Fibroblast of skin of right quadriceps (primary cell): ENCODE data around the gene CRIM1.
"Not testable (repeated sequence)": the region's sequence is repeated elsewhere in the genome, so short reads cannot be mapped to it uniquely, and the experiment has no call there.

ENCODE experiments used
- DNase-seq: peaks from one replicate; pipeline ENCODE4 v3.0.0-alpha.2; 2013

CRIM1 gene, protein sequence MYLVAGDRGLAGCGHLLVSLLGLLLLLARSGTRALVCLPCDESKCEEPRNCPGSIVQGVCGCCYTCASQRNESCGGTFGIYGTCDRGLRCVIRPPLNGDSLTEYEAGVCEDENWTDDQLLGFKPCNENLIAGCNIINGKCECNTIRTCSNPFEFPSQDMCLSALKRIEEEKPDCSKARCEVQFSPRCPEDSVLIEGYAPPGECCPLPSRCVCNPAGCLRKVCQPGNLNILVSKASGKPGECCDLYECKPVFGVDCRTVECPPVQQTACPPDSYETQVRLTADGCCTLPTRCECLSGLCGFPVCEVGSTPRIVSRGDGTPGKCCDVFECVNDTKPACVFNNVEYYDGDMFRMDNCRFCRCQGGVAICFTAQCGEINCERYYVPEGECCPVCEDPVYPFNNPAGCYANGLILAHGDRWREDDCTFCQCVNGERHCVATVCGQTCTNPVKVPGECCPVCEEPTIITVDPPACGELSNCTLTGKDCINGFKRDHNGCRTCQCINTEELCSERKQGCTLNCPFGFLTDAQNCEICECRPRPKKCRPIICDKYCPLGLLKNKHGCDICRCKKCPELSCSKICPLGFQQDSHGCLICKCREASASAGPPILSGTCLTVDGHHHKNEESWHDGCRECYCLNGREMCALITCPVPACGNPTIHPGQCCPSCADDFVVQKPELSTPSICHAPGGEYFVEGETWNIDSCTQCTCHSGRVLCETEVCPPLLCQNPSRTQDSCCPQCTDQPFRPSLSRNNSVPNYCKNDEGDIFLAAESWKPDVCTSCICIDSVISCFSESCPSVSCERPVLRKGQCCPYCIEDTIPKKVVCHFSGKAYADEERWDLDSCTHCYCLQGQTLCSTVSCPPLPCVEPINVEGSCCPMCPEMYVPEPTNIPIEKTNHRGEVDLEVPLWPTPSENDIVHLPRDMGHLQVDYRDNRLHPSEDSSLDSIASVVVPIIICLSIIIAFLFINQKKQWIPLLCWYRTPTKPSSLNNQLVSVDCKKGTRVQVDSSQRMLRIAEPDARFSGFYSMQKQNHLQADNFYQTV

DNA sequence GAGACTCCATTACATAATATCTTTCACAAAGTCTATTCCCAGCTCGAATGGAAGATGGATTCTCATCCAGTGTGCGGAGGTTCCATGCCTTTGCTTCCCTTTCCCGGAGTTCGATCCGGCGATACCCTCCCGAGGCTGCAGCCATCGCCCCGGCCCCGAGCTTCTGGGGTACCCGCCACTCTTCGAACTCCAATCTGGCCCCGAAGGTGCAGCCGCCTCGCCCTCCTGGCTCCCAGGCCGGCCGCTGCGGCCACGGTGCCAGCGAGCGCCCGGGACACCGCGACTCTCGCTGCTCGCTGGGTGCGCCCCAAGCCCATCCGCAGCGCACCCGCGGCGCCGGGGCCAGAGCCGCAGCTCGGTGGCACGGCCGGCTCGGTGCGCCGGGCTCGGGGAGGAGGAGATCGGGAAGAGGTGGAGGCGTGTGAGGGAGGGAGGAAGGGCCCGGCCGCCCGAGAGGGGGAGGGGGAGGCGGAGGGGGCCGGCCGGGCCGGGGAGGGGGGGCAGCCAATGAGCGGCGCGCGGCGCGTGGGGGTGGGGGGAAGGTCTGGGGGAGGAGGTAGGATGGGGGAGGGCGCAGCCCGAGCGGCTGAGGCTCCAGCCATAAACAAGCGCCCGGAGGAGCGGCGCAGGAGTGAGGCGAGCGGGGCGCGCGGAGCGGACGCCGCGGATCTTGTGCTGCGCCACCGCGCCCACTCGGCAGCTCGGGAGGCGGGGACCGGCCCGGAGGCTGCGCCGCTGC, at the start of gene CRIM1:
Gene CRIM1, plus strand, starts transcription at position 628 of the 739 bp plus-strand sequence. CDS start 515 bp downstream, outside the sequence.
- DNase-seq, result peak; percentile 94

DNA sequence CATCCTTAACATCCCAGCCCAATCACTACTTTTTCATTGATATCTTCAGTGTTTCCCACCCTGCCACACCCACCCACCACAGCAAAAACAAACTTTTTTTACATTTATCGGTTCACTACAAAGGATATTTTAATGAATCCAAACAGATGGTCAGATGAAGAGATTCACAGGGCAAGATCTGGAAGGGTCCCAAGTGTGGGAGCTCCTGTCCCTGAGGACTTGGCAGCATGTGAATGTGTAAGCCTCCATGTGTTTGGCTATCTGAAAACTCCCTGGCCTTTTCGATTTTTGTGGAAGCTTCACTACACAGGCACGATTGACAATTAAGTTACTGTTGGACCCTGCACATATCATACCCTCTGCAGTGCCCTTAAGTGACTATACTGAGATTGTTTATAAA, 48.1 kb upstream of the CRIM1 start:
- no peak for DNase-seq

DNA sequence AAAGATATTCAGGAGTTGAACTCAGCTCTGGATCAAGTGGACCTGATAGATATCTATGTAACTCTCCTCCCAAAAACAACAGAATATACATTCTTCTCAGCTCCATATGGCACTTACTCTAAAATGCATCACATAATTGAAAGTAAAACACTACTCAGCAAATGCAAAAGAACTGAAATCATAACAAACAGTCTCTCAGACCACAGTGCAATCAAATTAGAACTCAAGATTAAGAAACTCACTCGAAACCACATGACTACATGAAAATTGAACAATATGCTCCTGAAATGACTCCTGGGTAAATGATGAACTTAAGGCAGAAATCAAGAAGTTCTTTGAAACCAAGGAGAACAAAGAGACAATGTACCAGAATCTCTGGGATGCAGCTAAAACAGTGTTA, 45.1 kb upstream of the CRIM1 start:
- not testable (repeated sequence) for DNase-seq

DNA sequence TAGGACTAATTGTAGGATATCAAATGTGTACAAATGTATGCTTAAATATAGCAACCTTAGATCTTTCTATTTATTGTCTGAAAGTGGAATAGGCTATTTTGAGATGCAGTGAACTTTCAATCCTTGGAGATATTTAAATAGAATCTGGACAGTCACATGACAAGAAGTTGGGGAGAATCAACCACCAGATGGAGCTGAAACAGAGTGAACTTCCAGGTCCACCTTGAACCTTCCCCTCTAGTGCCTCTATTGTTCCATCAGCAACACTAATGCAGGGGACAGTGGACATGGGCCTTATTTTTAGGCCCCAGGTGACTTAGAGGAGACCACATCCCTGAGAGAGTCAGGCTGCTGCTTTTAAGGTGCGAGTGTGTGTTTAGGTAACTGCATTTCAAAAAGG, 37.0 kb upstream of the CRIM1 start:
- DNase-seq, result no peak

DNA sequence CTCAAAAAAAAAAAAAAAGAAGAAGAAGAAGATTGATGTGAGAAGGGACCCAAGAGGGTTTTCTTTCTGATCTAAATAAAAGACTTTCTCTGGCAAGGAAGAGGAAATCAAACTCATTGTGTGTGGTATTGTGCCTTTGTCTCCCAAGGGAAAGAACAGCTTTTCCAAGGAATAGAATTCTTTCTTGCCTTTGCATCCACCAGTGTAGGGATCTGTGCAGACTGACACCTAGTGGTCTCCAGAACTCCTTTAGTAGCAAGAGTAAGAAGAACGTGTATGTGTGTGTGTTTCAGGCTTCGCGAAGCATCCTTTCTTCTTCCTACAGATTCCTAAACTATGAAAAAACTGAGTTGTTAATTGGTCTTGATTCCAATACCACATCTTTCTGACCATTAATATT, 33.5 kb upstream of the CRIM1 start:
- peak; percentile 51 for DNase-seq

DNA sequence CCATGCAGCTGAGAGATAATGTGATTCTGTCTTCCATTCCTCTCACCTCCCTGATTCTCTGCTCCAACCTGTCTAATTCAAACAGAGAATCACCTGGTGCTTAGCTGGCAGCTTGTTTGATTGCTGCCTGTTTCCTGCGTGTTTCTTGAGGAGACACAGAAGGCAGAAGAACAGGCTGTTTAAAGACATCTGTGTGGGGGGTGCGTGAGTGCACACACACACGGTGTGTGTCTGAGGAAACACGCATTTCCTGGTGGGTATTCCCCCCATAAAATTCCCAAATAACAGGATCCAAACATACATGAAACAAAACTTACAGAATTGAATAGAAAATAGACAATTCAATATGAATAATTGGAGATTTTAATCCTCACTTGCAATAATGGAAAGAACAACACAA, 29.3 kb upstream of the CRIM1 start:
- DNase-seq, result no peak

DNA sequence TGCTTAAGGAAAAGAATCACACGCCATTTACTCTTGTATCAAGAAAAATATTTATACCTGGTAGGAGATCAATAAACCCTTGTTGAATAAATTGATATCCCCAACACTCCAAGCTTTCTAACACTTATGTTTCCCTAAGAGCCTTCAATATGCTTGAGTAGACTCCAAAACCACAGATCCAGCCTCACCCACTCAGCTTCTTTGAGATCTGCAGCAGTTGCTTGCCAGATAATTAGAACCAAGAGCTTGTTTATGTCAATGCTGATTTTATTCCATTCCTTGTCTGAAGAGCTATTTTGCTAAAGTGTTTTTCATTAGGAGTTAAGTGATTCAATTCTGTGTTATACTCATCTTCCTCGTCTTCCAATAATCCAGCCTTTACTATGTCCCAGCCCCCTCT, 26.3 kb upstream of the CRIM1 start:
- DNase-seq, result peak; percentile 73

DNA sequence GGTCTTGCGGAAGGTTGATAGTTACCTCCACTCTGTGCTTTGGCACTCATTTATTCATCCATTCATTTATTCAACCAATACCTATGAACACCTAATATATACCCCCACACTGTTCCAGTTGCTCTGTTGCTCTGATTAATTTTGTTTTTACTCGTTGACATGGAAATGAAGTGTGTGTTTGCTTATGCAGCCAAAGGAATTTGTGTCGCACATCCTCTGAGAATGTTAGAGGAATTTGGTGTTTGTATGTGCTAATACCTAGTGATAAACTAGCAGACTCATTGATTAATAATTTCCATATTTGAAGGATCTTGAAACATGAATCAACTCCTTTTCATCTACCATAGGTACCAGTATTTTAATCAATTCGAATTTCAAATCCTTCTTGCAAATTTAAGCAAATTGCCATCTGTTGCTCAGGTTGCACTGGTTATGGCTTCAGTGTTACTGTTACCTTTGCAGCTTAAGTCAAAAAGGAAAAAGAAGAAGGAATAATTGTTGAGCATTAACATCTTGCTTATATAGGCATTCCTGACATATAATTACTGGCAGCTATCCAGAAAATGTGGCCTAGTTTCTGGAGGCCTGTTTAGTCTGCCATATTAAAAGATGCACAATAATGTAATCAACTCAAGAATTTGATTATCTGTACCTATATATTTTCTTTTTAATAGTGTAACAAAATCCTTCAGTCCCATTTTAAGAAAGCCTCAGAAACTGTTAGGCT, 25.7 kb upstream of the CRIM1 start:
- DNase-seq, result peak; percentile 88

DNA sequence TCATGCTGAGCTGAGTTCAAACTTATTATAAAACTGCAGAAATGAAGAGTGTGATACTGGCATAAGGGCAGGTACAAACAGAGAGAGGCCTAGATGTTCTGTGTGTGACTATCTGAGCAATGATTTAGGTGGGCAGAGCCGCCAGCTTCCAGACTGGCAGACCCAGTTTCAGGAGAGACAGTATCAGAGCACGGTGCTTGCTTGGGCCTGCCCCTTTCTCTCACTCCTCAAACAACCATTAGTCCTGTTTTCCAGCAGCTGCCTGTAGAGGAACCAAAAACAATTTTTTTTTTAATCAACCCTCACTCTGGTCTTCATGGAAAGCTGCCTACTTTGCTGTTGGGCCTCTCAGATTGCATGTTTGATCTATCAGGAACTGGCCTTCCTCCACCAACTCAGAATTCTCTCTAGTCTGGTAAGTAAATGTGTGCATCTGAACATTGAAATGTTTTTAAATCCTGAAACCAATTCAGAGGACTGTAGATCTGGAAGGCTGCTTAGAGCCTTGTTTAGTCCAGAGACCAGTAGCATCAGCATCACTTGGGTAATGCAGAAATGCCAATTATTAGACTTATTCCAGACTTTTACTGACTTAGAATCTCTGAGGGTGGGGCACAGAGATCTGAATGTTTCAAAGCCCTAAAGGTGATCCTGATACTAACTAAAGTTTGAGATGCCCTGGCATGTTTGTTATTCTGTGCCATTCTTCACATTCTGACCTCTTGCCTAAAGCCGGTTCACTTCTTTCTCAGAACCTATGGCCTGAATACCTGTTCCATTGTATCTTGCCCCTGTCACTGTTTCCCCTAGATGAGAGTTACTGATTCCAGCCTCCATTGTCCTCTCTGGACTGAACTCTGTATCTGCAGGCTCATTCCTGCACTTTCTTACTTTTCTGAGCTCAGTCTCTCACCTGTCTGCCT, 24.8 kb upstream of the CRIM1 start:
- DNase-seq, result no peak

DNA sequence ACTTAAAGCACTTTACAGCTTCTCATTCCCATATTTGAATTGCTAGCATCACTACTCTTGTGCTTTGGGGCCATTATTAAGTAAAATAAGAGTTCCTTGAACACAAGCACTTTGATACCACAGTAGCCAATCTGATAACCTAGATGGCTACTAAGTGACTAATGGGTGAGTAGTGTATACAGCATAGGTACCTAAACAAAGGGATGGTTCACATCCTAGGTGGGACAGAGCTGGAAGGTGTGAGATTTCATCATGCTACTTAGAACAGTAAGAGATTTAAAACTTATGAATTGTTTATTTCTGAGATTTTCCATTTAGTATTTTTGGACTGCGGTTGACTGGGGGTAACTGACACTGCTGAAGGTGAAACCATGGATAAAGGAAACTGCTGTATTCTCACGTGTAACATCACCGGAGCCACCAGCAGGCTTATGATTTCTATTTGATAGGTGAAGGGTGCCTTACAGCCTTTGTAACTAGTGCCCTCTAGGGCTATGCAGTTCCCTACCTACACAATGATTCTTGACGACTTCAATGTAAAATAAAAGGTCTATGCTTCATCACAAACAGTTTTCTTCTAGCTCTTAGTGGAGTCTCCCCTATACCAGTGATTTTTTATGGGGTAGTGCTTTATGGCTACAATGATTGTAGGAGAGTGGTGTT, 22.1 kb upstream of the CRIM1 start:
- DNase-seq, result no peak

DNA sequence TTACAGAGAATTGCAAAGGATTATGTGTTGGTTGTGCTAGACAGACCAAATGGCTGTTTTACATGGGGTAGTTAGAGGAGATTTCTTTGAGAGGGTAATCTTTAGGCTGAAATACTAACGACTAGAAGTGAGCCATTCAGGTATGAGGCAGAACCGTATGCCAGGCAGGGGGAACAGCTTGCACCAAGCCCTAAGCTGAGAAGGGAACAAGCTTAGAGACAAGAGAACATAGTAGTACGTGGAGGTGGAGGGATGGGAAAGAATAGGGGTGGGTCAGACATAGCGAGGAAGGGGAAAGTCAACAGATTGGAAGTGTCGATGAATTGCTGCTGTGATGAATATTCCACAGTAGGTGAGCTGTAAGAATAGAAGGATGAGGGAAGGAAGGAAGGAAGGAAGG, 20.0 kb upstream of the CRIM1 start:
- no peak for DNase-seq

DNA sequence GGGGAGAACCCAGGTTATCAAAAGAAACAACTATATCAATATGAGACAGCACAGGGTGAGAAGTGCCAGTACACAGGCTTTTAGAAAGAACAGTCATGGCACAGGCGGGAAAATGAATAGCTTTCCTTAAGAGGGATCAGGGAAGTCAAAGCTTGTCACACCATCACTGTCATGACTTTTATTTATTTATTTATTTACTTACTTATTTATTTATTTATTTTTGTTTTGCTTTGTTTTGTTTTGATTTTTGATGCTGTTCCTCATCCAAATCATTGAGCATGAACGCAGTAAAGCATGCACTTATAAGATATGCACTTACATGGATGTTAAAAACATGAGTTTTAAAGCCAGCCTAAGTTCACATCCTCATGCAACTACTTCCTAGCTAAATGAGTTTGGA, 19.3 kb upstream of the CRIM1 start:
- DNase-seq, result no peak

DNA sequence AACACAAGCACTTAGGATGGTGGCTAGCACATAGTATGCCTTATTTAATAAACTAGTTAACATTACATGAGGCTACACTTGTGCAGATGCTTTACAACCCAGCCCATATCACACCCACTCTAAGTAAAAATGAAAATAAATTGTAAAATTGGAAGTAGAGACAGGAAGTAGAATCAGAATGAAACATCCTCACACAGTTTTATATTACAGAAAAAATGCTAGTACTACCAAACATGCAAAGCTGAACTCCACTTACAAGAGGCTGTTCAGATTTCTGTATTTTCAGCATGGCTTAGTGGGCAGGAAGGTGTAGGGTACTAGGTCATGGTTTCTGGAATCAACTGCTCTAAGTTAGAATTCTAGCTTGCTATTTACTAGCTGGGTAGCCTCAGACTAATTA, 18.2 kb upstream of the CRIM1 start:
- DNase-seq, result no peak

DNA sequence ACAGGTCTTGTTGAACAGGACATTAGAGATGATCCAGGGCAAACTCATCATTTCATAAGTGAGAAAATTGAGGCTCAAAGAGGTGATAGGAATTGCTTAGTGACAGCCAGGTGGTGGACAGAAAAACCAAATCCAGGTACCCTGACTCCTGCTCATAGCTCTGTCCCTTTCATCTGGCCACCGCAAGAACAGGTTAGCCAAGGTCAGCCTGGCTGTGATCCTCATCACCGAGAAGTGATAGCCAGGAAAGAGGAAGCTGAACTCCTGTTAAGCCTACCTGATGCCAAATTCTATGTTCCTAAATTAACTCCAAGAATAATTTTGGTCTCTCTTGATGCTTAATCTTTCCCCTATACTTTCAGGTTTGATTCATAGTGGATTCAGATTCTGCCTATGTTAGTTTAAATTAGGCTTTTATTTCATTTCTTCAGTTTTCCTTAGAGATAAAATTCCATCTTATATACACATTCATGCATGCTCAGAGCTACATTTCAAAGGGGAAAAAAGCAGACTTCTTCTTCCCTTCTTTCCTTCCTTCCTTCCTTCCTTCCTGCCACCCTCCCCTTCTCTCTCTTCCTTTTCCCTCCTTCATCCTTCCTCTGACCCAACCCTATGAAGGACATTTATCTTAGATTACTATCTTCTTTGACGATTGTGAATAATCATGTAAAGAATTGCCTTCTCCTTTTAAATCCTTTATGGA, 17.3 kb upstream of the CRIM1 start:
- DNase-seq, result no peak

DNA sequence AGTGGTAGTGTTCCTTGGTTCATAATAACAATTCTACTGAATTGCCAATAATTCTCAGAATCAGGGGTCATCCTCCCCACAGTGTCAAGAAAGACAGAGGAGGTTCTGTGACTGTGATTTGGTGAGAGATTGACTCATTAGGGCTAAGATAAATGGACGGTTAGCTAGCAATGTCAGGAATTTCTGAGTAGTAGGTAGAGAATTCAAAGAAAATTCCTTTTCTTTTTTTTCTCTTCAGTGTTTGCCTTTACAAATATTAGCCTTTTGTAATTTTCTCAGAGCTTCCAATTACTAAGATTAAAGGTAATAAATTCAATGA, 16.8 kb upstream of the CRIM1 start:
- peak; percentile 81 for DNase-seq

DNA sequence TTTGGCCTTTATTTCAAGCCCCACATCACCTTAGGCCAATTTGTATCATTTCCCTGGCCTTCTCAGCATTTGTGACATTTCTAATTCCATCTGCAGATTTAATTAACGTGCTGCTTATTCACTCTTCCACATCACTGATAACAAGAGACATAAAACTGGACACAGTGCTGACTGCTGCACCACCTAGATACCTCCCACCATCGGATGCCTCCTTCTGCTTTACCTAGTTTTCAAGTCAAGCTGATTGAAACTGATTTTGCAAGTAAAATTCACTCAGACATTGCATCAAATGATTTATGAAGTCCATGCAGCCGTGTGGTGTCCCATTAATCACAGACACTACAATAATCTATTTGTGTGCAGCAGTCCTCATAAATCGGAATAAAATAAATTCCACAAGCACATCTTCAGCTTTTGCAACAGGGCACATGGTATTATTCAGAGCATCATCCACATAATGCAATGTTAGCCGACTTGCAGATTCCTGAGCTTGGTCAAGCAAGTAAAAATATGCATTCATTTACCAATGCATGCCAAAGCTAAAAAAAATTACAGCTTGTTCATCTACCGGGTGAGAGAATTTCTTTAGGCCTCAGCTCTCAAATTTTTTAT, 15.9 kb upstream of the CRIM1 start:
- peak; percentile 77 for DNase-seq

DNA sequence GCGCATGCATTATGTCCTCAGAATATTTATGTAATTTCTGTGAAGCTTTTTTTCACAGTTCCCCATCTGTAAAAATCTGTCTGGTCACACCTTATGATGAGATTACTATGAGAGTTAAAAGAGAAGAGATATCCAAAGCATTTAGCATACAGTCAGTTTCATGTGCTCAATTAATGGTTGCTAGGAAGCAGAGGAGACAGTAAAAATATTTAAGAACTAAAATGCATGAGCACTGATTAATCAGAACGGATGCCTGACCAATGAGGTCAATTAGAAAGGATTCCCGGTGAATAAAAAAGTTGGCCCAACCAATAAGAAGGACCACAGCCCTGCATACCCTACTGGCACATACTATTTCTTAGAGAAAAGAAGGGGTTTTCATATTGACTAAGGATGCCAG, 12.0 kb upstream of the CRIM1 start:
- no peak for DNase-seq

DNA sequence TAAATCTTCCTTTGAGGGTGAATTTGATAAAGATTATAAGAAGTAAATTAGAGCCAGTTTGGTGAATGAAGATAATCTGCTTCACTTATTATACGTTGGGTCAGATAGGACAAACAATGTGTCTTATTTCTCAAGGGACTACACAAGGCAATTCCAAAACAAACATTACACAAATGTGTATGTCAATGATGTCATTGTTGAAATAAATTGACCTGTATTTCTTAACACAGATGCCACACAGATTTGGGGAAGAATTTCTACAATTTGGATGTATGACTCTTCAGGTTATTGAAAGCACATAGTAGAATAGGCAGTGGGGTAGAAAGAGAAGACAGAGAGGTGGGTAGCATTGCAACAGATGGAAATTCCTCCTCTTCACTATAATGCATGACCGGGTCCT, 6.9 kb upstream of the CRIM1 start:
- DNase-seq, result no peak

DNA sequence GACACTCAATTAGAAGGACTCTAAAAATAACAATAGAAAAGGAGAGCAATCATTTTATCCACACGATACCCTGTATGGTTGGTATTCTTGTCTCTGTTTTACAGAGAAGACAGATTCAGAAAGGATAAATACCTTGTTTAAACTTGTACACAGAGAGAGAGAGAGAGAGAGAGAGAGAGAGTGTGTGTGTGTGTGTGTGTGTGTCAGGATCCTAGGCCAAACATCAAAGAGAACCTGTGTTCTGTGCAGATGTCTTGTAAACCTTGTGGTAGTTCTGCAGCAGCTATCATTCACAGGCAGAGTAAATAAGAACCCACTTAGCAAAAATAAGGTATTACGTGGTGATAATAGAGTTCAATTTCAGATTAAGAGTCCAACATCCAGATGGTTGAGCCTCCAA, 4.3 kb upstream of the CRIM1 start:
- no peak for DNase-seq
